GM12864 (cell line): ENCODE results near the gene SKIC3.

Source experiments
- DNase-seq: peaks from one replicate; pipeline ENCODE4 v3.0.0-alpha.2; 2011; ENCODE audit warnings: low read depth
- H3K4me3 ChIP-seq: 2 replicates; pipeline ENCODE4 v1.5.1; 2011; ENCODE audit warnings: mild to moderate bottlenecking, low read depth, low read length, control low read depth
- TF ChIP-seq, protein P1 (sequence below): IDR thresholded peaks from 2 replicates; pipeline ENCODE4 v1.5.1; 2011; ENCODE audit warnings: low read depth, mild to moderate bottlenecking, moderate library complexity, low read length, control low read depth, inconsistent platforms; ENCODE audit errors: missing control alignments

SKIC3 gene

GRCh38 chr5:95524423-95524822, 30.4 kb downstream of the SKIC3 start:
- TF ChIP-seq, protein P1, sequence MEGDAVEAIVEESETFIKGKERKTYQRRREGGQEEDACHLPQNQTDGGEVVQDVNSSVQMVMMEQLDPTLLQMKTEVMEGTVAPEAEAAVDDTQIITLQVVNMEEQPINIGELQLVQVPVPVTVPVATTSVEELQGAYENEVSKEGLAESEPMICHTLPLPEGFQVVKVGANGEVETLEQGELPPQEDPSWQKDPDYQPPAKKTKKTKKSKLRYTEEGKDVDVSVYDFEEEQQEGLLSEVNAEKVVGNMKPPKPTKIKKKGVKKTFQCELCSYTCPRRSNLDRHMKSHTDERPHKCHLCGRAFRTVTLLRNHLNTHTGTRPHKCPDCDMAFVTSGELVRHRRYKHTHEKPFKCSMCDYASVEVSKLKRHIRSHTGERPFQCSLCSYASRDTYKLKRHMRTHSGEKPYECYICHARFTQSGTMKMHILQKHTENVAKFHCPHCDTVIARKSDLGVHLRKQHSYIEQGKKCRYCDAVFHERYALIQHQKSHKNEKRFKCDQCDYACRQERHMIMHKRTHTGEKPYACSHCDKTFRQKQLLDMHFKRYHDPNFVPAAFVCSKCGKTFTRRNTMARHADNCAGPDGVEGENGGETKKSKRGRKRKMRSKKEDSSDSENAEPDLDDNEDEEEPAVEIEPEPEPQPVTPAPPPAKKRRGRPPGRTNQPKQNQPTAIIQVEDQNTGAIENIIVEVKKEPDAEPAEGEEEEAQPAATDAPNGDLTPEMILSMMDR = no peak
- no peak overlapping the region for H3K4me3 ChIP-seq
- no peak for DNase-seq

- TF ChIP-seq, protein P1 = no peak
- H3K4me3 ChIP-seq = no peak overlapping the region
- DNase-seq = no peak
Observed at GRCh38 chr5:95520206-95520605, 34.6 kb downstream of the SKIC3 start.

DNA sequence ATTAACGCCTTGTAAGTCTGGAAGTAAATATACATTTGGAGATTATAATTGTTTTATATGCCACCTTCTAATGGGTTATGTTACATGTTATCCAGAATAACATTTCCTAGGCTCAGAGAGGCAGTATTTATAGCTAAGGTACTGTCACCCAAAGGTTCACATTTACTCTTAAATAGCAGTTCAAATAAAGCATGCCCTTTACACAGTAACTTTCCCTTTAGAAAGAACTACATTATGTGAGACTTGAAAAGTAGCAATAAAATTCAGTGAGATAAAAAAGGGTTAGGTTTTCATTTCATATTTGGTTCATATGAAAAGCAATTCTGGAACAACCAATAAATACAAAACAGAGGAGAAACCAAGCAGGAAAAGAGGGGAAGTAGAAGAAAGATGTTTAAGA, 35.1 kb downstream of the SKIC3 start:
- no peak for DNase-seq
- no peak overlapping the region for H3K4me3 ChIP-seq
- TF ChIP-seq, protein P1 = no peak

DNA sequence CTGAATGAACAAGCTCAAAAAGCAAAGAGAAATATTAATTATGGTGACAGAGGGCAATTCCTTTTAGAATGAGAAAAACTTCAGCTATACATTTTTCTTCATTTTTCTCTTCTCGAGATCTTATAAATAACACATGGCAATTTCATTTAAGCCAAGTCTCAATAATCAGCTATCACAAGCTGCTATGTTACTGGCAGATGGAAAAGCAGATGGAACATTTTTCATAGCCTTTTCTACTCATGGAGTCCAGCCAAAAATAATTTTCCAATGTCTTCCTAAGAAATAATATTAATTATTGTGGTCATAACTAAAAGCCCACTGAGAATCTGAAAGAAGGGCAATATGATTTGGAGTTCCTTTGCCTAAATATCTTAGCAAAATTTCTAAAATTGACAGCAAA, 35.6 kb downstream of the SKIC3 start:
- no peak for DNase-seq
- H3K4me3 ChIP-seq = no peak overlapping the region
- TF ChIP-seq, protein P1 = no peak

DNA sequence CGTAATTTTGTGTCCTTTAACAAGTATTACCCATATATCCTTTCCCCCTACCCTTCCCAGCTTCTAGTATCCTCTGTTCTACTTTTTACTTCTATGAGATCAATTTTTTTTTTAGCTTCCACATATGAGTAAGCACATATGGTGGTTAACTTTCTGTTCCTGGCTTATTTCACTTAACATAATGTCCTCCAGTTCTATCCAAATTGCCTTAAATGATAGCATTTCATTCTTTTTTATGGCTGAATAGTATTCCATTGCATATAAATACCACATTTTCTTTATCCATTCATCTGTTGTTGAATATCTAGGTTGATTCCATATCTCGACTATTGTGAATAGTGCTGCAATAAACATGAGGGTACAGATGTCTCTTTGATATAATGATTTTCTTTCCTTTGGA, 36.4 kb downstream of the SKIC3 start:
- H3K4me3 ChIP-seq = no peak overlapping the region
- DNase-seq = no peak
- TF ChIP-seq, protein P1 = no peak

DNA sequence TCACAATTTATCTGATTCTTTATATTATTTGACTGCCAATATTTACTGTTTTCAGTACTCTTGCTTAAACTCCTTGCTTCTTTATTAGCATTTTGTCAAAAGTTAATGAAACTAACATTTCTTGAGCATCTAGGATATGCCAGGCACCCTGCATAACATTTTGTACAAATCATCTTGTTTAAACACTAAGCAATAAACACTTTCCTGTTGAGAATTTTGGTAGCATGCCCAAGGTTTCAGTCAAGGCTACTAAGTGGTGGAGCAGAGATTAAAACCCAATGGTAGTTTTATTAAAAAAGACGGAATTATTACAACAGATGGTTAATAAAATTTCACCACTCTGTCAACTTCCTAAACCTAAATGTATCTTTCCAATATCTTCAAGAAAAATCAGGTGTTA, 43.2 kb downstream of the SKIC3 start:
- TF ChIP-seq, protein P1 = no peak

DNA sequence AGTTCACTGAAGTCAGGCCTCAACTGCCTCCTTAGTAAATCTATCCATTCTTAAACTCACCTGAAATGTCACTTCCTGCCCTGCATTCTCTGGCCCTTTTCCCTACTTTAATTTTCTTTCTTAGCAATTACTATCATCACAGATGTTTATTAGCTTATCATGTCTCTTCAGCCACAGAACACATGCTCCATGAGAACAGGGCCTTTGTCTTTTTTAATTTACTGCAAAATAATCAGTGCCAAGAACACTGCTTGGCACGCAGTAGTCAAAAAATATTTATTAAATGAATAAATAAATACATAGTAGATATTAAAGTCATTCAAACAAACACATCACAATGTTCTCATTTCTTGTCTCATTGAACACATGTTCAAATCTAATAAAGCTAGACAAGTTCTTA, 46.2 kb downstream of the SKIC3 start:
- TF ChIP-seq, protein P1 = no peak
- H3K4me3 ChIP-seq = no peak overlapping the region
- DNase-seq = no peak

More for the DNA sequence above, 43.2 kb downstream of the SKIC3 start:
- DNase-seq = no peak
- no peak overlapping the region for H3K4me3 ChIP-seq
